ENCODE measurements around the gene MOBP.

- TF ChIP-seq, protein P1, sequence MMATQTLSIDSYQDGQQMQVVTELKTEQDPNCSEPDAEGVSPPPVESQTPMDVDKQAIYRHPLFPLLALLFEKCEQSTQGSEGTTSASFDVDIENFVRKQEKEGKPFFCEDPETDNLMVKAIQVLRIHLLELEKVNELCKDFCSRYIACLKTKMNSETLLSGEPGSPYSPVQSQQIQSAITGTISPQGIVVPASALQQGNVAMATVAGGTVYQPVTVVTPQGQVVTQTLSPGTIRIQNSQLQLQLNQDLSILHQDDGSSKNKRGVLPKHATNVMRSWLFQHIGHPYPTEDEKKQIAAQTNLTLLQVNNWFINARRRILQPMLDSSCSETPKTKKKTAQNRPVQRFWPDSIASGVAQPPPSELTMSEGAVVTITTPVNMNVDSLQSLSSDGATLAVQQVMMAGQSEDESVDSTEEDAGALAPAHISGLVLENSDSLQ (IDR thresholded peaks at IDR 0.05): no peak
- TF ChIP-seq SP1 (IDR thresholded peaks at IDR 0.05) (no peak), BHLHE40 (IDR thresholded peaks at IDR 0.05; ENCODE audit: borderline replicate concordance) (no peak), SUZ12 (IDR thresholded peaks at IDR 0.05) (no peak), CTBP1 (IDR thresholded peaks at IDR 0.05; ENCODE audit: borderline replicate concordance) (no peak), TARDBP (IDR thresholded peaks at IDR 0.05) (no peak), FOXK2 (IDR thresholded peaks at IDR 0.05) (no peak), LEF1 (IDR thresholded peaks at IDR 0.05; ENCODE audit: borderline replicate concordance) (no peak), L3MBTL2 (conservative IDR thresholded peaks at IDR 0.05) (no peak), FOXM1 (IDR thresholded peaks at IDR 0.05; ENCODE audit: borderline replicate concordance) (no peak), ZNF384 (IDR thresholded peaks at IDR 0.05) (no peak), FOXA1 (IDR thresholded peaks at IDR 0.05) (no peak), ELF4 (IDR thresholded peaks at IDR 0.05) (no peak), NFRKB (IDR thresholded peaks at IDR 0.05) (no peak)
These were observed 38.7 kb upstream of the MOBP start for GRCh38 chr3:39428745-39429201.
